ENCODE results near the gene BCAT1.

Gene BCAT1

DNA sequence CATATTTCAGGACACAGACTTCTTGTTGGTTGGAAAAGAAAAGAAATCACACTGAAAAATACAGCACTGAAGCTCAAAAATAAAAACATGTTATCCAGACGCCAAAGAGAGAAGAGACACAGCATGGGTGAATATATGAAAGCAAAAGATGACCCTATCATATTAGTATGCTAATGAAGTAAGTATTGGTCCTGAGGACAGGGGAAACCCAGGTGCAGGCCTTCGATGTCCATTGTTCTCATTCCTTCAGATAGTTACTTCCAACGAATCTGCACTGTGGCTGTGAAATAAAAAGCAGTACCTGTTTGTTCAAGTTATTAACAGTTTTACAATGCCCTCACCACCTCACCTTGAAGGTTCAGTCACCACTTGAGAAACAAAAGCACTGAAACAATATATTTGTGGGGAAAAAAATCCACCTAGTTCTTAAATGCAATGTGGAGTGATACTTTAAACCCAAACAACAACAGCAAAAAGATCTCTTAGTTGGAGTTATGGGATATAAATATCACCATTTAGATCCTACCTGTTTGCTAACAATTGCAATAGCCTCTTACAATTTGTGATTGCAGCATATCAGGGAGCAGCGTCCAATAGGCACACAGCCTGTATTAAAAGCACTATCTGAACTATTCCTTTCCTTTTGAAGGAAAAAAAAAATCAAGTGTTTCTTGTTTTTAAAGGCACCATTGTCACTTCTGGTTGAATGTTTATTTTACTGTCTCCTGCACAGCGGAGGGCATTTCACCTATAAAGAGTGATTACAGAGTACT, 188.1 kb downstream of the BCAT1 start:
- Histone ChIP-seq H3K36me3 (ENCODE audit: control insufficient read depth, insufficient read depth, low read length) (no peaks in the 10 kb centered on the region), H3K27me3 (replicated peaks; ENCODE audit: control insufficient read depth, insufficient read depth, low read length, poor library complexity, severe bottlenecking) (no peaks in the 10 kb centered on the region), H3K27ac (ENCODE audit: insufficient read depth, low read length, poor library complexity, severe bottlenecking) (no peak overlapping the region), H3K4me1 (ENCODE audit: control insufficient read depth, insufficient read depth, low read length, poor library complexity, severe bottlenecking) (no peaks in the 10 kb centered on the region), H3K9me3 (ENCODE audit: control insufficient read depth, low read length) (no peaks in the 10 kb centered on the region), H3K4me3 (ENCODE audit: insufficient read depth, low read depth, low read length, poor library complexity, severe bottlenecking) (no peak overlapping the region)
- no peak for DNase-seq

DNA sequence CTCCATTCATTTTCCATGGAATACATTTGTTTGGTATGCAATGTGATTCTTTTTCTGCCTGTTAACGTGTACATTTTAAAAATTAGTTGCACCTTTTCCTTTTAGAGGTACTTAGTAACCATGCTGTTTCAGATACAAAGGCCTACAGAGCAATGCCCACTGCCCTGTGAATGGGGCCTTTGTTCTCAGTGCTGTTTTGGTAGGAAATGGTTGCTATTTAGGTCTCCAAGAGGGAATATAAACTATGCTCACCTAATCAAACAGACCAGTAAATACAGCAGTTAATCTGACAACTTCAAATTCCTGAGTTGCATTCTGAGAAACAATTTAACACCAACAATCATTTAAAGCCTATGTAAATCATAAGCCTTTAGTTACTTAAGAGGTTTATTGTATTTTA, 188.7 kb downstream of the BCAT1 start:
- H3K36me3 ChIP-seq (ENCODE audit: control insufficient read depth, insufficient read depth, low read length) = no peaks in the 10 kb centered on the region
- H3K27ac ChIP-seq (ENCODE audit: insufficient read depth, low read length, poor library complexity, severe bottlenecking) = no peak overlapping the region
- no peaks in the 10 kb centered on the region for H3K4me1 ChIP-seq (ENCODE audit: control insufficient read depth, insufficient read depth, low read length, poor library complexity, severe bottlenecking)
- no peaks in the 10 kb centered on the region for H3K27me3 ChIP-seq (replicated peaks; ENCODE audit: control insufficient read depth, insufficient read depth, low read length, poor library complexity, severe bottlenecking)
- H3K9me3 ChIP-seq (ENCODE audit: control insufficient read depth, low read length) = no peaks in the 10 kb centered on the region
- no peak overlapping the region for H3K4me3 ChIP-seq (ENCODE audit: insufficient read depth, low read depth, low read length, poor library complexity, severe bottlenecking)
- DNase-seq = no peak

Data from effector memory CD4-positive, alpha-beta T cell (primary cell).